Keratinocyte (primary cell): ENCODE results near the gene SLC41A3. TPM values are rescaled to one million over a fixed set of nuclear protein-coding genes. Genes with fewer than 3 reads are reported as not detected.

ENCODE experiments used
- DNase-seq: peaks from one replicate; pipeline ENCODE4 v3.0.0-alpha.2; 2011; ENCODE audit warnings: low read depth, missing footprints, low spot score
- FAIRE-seq: peaks from 2 replicates; lab custom pipeline; 2011; peaks lifted over from hg19 to GRCh38; lab: Jason Lieb, UNC
- H2AFZ ChIP-seq: 2 replicates; pipeline ENCODE4 v1.6.0; 2012; ENCODE audit warnings: low read length, control low read depth, inconsistent platforms; ENCODE audit not compliant: control insufficient read depth
- H3K27ac ChIP-seq: 2 replicates; pipeline ENCODE4 v1.5.1; 2011; ENCODE audit warnings: low read length; ENCODE audit not compliant: control insufficient read depth, insufficient read depth
- H3K27me3 ChIP-seq: 3 replicates; pipeline ENCODE4 v1.6.0; 2011; ENCODE audit warnings: low read length; ENCODE audit not compliant: control insufficient read depth, insufficient read depth; ENCODE audit errors: extremely low read depth
- H3K36me3 ChIP-seq, 2 experiments: 2 replicates in 1 of 2; 3 replicates in 1 of 2; pipeline ENCODE4 v1.5.1; 2011; ENCODE audit warnings: low read length in 2 of 2, mild to moderate bottlenecking in 1 of 2; ENCODE audit not compliant: control insufficient read depth in 2 of 2, insufficient read depth in 2 of 2; ENCODE audit errors: extremely low read depth in 1 of 2
- H3K4me1 ChIP-seq: 3 replicates; pipeline ENCODE4 v1.5.1; 2011; ENCODE audit warnings: low read length; ENCODE audit not compliant: control insufficient read depth, insufficient read depth; ENCODE audit errors: extremely low read depth
- H3K4me2 ChIP-seq: 3 replicates; pipeline ENCODE4 v1.6.0; 2011; ENCODE audit warnings: low read depth, low read length; ENCODE audit not compliant: control insufficient read depth, insufficient read depth; ENCODE audit errors: extremely low read depth
- H3K4me3 ChIP-seq, 3 experiments: fragments of 200-600 bp in 1 of 3; sonication (generic) in 1 of 3; 2 replicates in 2 of 3; 3 replicates in 1 of 3; pipeline ENCODE4 v1.5.1; 2011 to 2016; ENCODE audit warnings: low read length in 3 of 3, mild to moderate bottlenecking in 3 of 3, control low read depth in 2 of 3, inconsistent platforms in 1 of 3, low read depth in 1 of 3, mixed read lengths in 1 of 3, mixed run types in 1 of 3, moderate library complexity in 1 of 3; ENCODE audit not compliant: control insufficient read depth in 2 of 3, insufficient read depth in 2 of 3; ENCODE audit errors: extremely low read depth in 1 of 3
- H3K79me2 ChIP-seq: 2 replicates; pipeline ENCODE4 v1.6.0; 2012; ENCODE audit warnings: low read length; ENCODE audit not compliant: control insufficient read depth, insufficient read depth
- H3K9ac ChIP-seq: 3 replicates; pipeline ENCODE4 v1.6.0; 2011; ENCODE audit warnings: low read length; ENCODE audit not compliant: control insufficient read depth, insufficient read depth; ENCODE audit errors: extremely low read depth
- H3K9me1 ChIP-seq: 3 replicates; pipeline ENCODE4 v1.6.0; 2011; ENCODE audit warnings: low read length; ENCODE audit not compliant: control insufficient read depth, insufficient read depth; ENCODE audit errors: extremely low read depth
- H3K9me3 ChIP-seq: 2 replicates; pipeline ENCODE4 v1.5.1; 2012; ENCODE audit warnings: low read depth, low read length; ENCODE audit not compliant: control insufficient read depth
- H4K20me1 ChIP-seq: 3 replicates; pipeline ENCODE4 v1.6.0; 2011; ENCODE audit warnings: low read length; ENCODE audit not compliant: control insufficient read depth, insufficient read depth; ENCODE audit errors: extremely low read depth
- EZH2 ChIP-seq: IDR thresholded peaks from one replicate; pipeline ENCODE4 v1.6.1; 2012; ENCODE audit warnings: inconsistent platforms, mild to moderate bottlenecking, low read length, moderate library complexity
- dilution Hi-C: fragments of 300-500 bp; cut with MboI; formaldehyde crosslinking; loops from one replicate; pipeline ENCODE4 v1.7.0; 2020; ENCODE audit warnings: low sequenced_read_pairs; ENCODE audit not compliant: extremely low pct_ligation_motif_present
- polyA plus RNA-seq, 5 experiments: library from polyadenylated mRNA; depleted of rRNA in 3 of 5; stranded (reverse) in 3 of 5; stranded (forward) in 1 of 5; unstranded in 1 of 5; fragments of >200 nt; gene quantifications; 1 replicate in 1 of 5; 2 replicates in 3 of 5; 3 replicates in 1 of 5; pipeline versions ENCODE4 v1.2.1 to v1.2.3, GENCODE V29; 2011 to 2012; ENCODE audit warnings: missing spikeins in 2 of 5, low read depth in 1 of 5, low replicate concordance in 1 of 5
- TF ChIP-seq, protein P1 (sequence below), 3 experiments: IDR thresholded peaks in 1 of 3; conservative IDR thresholded peaks in 1 of 3; optimal IDR thresholded peaks in 1 of 3; 2 replicates in 2 of 3; 3 replicates in 1 of 3; pipeline versions ENCODE3 to v1.5.1; 2011; ENCODE audit warnings: low read length in 3 of 3, mild to moderate bottlenecking in 3 of 3, moderate library complexity in 2 of 3, control low read depth in 1 of 3, inconsistent platforms in 1 of 3; ENCODE audit not compliant: insufficient read depth in 2 of 3; ENCODE audit errors: extremely low read depth in 1 of 3

Gene SLC41A3
- polyA plus RNA-seq, 1 donor (not counting 4 experiments of a cell fraction or from before 2014, with no cell fraction given): 30.2 TPM

DNA sequence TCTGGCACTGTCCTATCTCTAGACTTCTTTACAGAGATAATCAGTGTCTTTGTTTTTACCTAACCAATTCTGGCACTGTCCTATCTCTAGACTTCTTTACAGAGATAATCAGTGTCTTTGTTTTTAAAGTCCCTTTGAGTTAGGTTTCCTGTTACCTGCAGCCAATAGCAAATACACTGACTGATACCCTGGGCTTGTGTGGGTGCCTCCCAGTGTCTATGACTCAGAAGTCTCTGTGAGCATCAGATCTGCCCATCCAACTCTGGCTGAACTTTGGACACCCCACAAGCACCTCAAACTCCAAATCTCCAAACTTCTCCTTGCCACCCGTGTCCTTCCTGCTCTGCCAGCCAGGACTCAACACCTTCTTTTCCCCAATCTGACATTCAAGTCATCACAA lies 30.4 kb downstream of the SLC41A3 start:
- no peak overlapping the region for H2AFZ ChIP-seq
- no peaks in the 10 kb centered on the region for H3K79me2 ChIP-seq
- no peaks in the 10 kb centered on the region for H3K27me3 ChIP-seq
- no peaks in the 10 kb centered on the region for H3K9me1 ChIP-seq
- TF ChIP-seq EZH2: no peak
- TF ChIP-seq, protein P1, sequence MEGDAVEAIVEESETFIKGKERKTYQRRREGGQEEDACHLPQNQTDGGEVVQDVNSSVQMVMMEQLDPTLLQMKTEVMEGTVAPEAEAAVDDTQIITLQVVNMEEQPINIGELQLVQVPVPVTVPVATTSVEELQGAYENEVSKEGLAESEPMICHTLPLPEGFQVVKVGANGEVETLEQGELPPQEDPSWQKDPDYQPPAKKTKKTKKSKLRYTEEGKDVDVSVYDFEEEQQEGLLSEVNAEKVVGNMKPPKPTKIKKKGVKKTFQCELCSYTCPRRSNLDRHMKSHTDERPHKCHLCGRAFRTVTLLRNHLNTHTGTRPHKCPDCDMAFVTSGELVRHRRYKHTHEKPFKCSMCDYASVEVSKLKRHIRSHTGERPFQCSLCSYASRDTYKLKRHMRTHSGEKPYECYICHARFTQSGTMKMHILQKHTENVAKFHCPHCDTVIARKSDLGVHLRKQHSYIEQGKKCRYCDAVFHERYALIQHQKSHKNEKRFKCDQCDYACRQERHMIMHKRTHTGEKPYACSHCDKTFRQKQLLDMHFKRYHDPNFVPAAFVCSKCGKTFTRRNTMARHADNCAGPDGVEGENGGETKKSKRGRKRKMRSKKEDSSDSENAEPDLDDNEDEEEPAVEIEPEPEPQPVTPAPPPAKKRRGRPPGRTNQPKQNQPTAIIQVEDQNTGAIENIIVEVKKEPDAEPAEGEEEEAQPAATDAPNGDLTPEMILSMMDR (optimal IDR thresholded peaks at IDR 0.05 in 1 of 3, IDR thresholded peaks at IDR 0.05 in 1 of 3, conservative IDR thresholded peaks at IDR 0.05 in 1 of 3; ENCODE audit: extremely low read depth in 1 of 3, insufficient read depth in 2 of 3, low read length in 3 of 3): no peak
- H3K4me1 ChIP-seq: peaks cover 26% of the 10 kb centered on the region
- H3K4me3 ChIP-seq: no peak overlapping the region
- H3K9me3 ChIP-seq: no peaks in the 10 kb centered on the region
- H3K36me3 ChIP-seq: peaks cover 0 to 1% of the 10 kb centered on the region in 2 experiments
- peak; percentile 58 for FAIRE-seq
- H3K4me2 ChIP-seq: no peak overlapping the region
- no peaks in the 10 kb centered on the region for H4K20me1 ChIP-seq
- dilution Hi-C loops: no loop called here
- DNase-seq: no peak
- H3K27ac ChIP-seq: no peak overlapping the region
- no peak overlapping the region for H3K9ac ChIP-seq

GRCh38 chr3:126052196-126053058 lies 31.5 kb downstream of the SLC41A3 start:
- Histone ChIP-seq H4K20me1 (no peaks in the 10 kb centered on the region), H3K9me1 (no peaks in the 10 kb centered on the region), H3K36me3 (peaks cover 0 to 1% of the 10 kb centered on the region in 2 experiments), H3K27ac (no peak overlapping the region), H3K79me2 (no peaks in the 10 kb centered on the region), H2AFZ (no peak overlapping the region), H3K9ac (no peak overlapping the region), H3K4me3 (no peak overlapping the region), H3K9me3 (no peaks in the 10 kb centered on the region), H3K27me3 (no peaks in the 10 kb centered on the region), H3K4me2 (no peak overlapping the region), H3K4me1 (peaks cover 20% of the 10 kb centered on the region)
- TF ChIP-seq, protein P1 (optimal IDR thresholded peaks at IDR 0.05 in 1 of 3, IDR thresholded peaks at IDR 0.05 in 1 of 3, conservative IDR thresholded peaks at IDR 0.05 in 1 of 3; ENCODE audit: extremely low read depth in 1 of 3, insufficient read depth in 2 of 3, low read length in 3 of 3): no peak
- no peak for TF ChIP-seq EZH2
- DNase-seq (no peak), FAIRE-seq (no peak)
- dilution Hi-C loops: no loop called here
